Aorta (tissue), 5 donors: Measurements from ENCODE around the gene ARHGEF12. TPM values are rescaled to one million over a fixed set of nuclear protein-coding genes. Genes with fewer than 3 reads are reported as not detected.

Source experiments
- ATAC-seq: fragments of 200-7000 bp; cut with Tn5 transposase; one replicate; pipeline ENCODE4 v1.9.1; 2022; ENCODE audit warnings: moderate library complexity; ENCODE audit not compliant: low FRiP score
- DNase-seq, 2 donors: peaks; one replicate each; pipeline ENCODE4 v3.0.0-alpha.2; 2020
- H3K27ac ChIP-seq, 2 donors: one replicate each; pipeline ENCODE4 v1.5.1; 2013; ENCODE audit warnings: low read length in 2 of 2, mild to moderate bottlenecking in 2 of 2, moderate library complexity in 2 of 2, control low read depth in 1 of 2, inconsistent platforms in 1 of 2, low read depth in 1 of 2
- H3K27me3 ChIP-seq, 2 donors: one replicate each; pipeline ENCODE4 v1.6.1; 2013; ENCODE audit warnings: control low read depth in 1 of 2, low read length in 1 of 2, mild to moderate bottlenecking in 1 of 2, moderate library complexity in 1 of 2; ENCODE audit not compliant: insufficient read depth in 2 of 2, control insufficient read depth in 1 of 2
- H3K36me3 ChIP-seq, 2 donors: one replicate each; pipeline ENCODE4 v1.6.1; 2013; ENCODE audit warnings: control low read depth in 1 of 2, low read length in 1 of 2, mild to moderate bottlenecking in 1 of 2; ENCODE audit not compliant: insufficient read depth in 2 of 2, control insufficient read depth in 1 of 2
- H3K4me1 ChIP-seq, 2 donors: one replicate each; pipeline ENCODE4 v1.6.1; 2013; ENCODE audit warnings: low read length in 2 of 2, control low read depth in 1 of 2, mild to moderate bottlenecking in 1 of 2, moderate library complexity in 1 of 2; ENCODE audit not compliant: insufficient read depth in 2 of 2, control insufficient read depth in 1 of 2
- H3K4me3 ChIP-seq, 2 donors: one replicate each; pipeline ENCODE4 v1.5.1; 2013; ENCODE audit warnings: low read length in 2 of 2, control low read depth in 1 of 2, mild to moderate bottlenecking in 1 of 2
- H3K9me3 ChIP-seq: one replicate; pipeline ENCODE4 v1.6.1; 2013; ENCODE audit warnings: mild to moderate bottlenecking, low read length; ENCODE audit not compliant: control insufficient read depth
- WGBS, 2 donors: extraction: QIAGEN DNeasy Blood & Tissue Kit; methylation state at CpG; one replicate each; pipeline ENCODE4 v1.1.7; 2013; 5-methylcytosine and 5-hydroxymethylcytosine counted together
- intact Hi-C, 2 donors: fragments of 100-400 bp; cut with DNase I; formaldehyde crosslinking; loops; one replicate each; pipeline versions ENCODE4 v1.14.2 to v1.15.0; 2022
- polyA plus RNA-seq, 2 donors: library from polyadenylated mRNA; stranded (reverse); fragments of 200-250 nt; gene quantifications; one replicate each; pipeline ENCODE4 v1.2.3, GENCODE V29; 2013
- total RNA-seq, 2 donors: library from RNA; stranded (reverse); fragmentation: NEBNext Ultra II Directional; extraction: Animal tissue kit (Norgen Biotek cat#: 25700); gene quantifications; one replicate each; pipeline ENCODE4 v1.2.1, GENCODE V29; 2021
- donor health status: healthy with polysubstance abuse.
- donor health status: Bipolar disorder and iron deficiency.
- donor health status: DM: no; HTN: no; CAD: no.
- donor health status: DM: no; HTN: no; CAD: no.
- donor health status: DM: yes; HTN: yes; CAD: no.

ARHGEF12 gene
- total and polyA plus RNA-seq, 4 donors = 21.7 to 143 (median 75.8) TPM

DNA sequence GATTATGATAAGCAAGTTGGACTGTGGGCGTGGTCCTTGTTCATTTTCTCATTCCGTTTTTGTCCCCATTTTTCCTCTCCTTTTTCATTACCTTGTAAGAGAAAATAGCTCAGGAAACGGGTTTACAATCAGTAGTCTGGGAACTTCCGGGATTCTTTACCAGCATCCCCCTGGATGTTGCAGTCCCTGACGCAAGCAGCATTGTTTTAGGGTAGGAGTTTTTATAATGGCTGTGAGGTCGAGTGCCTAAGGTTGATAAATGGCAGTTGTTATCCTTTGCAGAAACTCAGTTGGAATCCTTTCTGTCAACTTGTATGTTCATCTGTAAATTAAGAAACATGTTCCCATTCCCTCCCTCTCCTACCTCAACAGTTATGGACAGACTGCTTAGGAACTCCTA is 68.3 kb downstream of the ARHGEF12 start:
- Histone ChIP-seq H3K27me3 (no peaks in the 10 kb centered on the region), H3K36me3 (no peaks in the 10 kb centered on the region), H3K27ac (no peak overlapping the region), H3K4me3 (no peak overlapping the region), H3K4me1 (no peaks in the 10 kb centered on the region), H3K9me3 (no peaks in the 10 kb centered on the region)
- WGBS, 2 donors = 66 to 75% methylated on average over 6 of the region's 6 CpGs
- DNase-seq (no peak), ATAC-seq (no peak)
- intact Hi-C loops = no loop called here

DNA sequence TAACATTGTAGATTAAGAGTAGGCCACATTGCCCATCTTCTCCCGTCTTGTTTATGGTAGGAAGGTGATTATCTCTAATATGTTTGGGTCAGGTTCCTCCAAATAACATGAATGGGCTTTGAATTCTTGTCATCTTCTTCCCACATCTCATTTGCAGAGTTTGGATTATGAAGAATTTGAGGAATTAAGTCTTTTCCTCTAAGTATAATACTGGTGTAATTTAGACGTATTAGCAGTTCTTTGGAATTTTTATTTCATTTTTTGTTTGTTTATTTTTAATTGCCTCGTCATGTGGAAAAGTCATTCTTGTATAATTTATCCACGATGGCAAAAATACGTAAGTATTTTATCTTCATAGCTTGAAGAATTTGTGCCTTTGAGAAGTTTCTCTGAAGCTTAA is 73.4 kb downstream of the ARHGEF12 start:
- no peaks in the 10 kb centered on the region for H3K36me3 ChIP-seq
- ATAC-seq = no peak
- H3K9me3 ChIP-seq = no peaks in the 10 kb centered on the region
- peaks cover 0 to 1% of the 10 kb centered on the region in 2 donors for H3K4me1 ChIP-seq
- H3K27me3 ChIP-seq = no peaks in the 10 kb centered on the region
- intact Hi-C loops = no loop called here
- no peak overlapping the region for H3K4me3 ChIP-seq
- no peak overlapping the region for H3K27ac ChIP-seq
- DNase-seq = no peak
- 79 to 81% methylated on average over 5 of the region's 5 CpGs for WGBS, 2 donors

- no peak for DNase-seq
- 46 to 50% methylated on average over 8 of the region's 8 CpGs for WGBS, 2 donors
- H3K9me3 ChIP-seq = no peaks in the 10 kb centered on the region
- H3K36me3 ChIP-seq = no peaks in the 10 kb centered on the region
- no peaks in the 10 kb centered on the region for H3K27me3 ChIP-seq
- H3K4me1 ChIP-seq = peaks cover 0 to 1% of the 10 kb centered on the region in 2 donors
- intact Hi-C loops = no loop called here
- H3K27ac ChIP-seq = no peak overlapping the region
- no peak overlapping the region for H3K4me3 ChIP-seq
- ATAC-seq = no peak
These were observed 74.6 kb downstream of the ARHGEF12 start for GRCh38 chr11:120410622-120411380.

DNA sequence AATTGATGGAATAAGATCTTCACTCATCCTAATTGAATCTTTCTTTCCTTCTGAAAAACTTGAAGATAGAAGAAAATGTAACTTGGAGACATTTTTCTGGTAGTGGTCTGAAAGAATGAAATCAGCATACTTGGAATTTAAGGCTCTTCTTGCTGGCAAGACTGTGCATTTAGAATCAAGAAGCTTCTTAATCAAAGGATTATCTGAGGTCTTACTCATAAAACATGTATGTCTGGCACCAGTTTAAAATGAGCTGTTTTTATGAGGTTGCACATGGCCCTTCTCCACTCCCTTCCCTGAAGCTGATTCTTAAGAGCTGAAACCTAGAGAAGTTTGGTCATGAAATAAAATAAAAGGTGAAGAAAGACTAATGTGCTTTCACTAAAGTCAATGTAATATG is 77.3 kb downstream of the ARHGEF12 start:
- H3K4me1 ChIP-seq = peaks cover 0 to 1% of the 10 kb centered on the region in 2 donors
- H3K27ac ChIP-seq = no peak overlapping the region
- intact Hi-C loops = no loop called here
- H3K27me3 ChIP-seq = no peaks in the 10 kb centered on the region
- H3K4me3 ChIP-seq = no peak overlapping the region
- ATAC-seq = no peak
- H3K36me3 ChIP-seq = no peaks in the 10 kb centered on the region
- DNase-seq = no peak
- H3K9me3 ChIP-seq = no peaks in the 10 kb centered on the region

- Histone ChIP-seq H3K4me3 (no peak overlapping the region), H3K9me3 (no peaks in the 10 kb centered on the region), H3K27me3 (no peaks in the 10 kb centered on the region), H3K36me3 (no peaks in the 10 kb centered on the region), H3K4me1 (no peaks in the 10 kb centered on the region), H3K27ac (no peak overlapping the region)
- intact Hi-C loops = no loop called here
- no peak for ATAC-seq
- DNase-seq = no peak
- WGBS, 2 donors = 96 to 97% methylated on average over 4 of the region's 4 CpGs
These were observed 84.4 kb downstream of the ARHGEF12 start for GRCh38 chr11:120420572-120420971.

GRCh38 chr11:120424185-120424969 is 88.2 kb downstream of the ARHGEF12 start:
- ATAC-seq (no peak), DNase-seq (no peak)
- Histone ChIP-seq H3K27me3 (no peaks in the 10 kb centered on the region), H3K4me3 (no peak overlapping the region), H3K36me3 (no peaks in the 10 kb centered on the region), H3K27ac (no peak overlapping the region), H3K4me1 (no peaks in the 10 kb centered on the region), H3K9me3 (no peaks in the 10 kb centered on the region)
- intact Hi-C loops = no loop called here
- 86 to 87% methylated on average over 3 of the region's 3 CpGs for whole genome bisulfite sequencing, 2 donors

- intact Hi-C loops = loop anchor here in 1 of 2 donors (5.0 kb wide), 1 partner anchor 243 kb away; no protein-coding TSS in a partner anchor
- Histone ChIP-seq H3K27me3 (no peaks in the 10 kb centered on the region), H3K4me3 (no peak overlapping the region), H3K27ac (no peak overlapping the region), H3K9me3 (no peaks in the 10 kb centered on the region), H3K36me3 (no peaks in the 10 kb centered on the region), H3K4me1 (no peaks in the 10 kb centered on the region)
- DNase-seq = no peak
- 66 to 73% methylated on average over 3 of the region's 3 CpGs for WGBS, 2 donors
- ATAC-seq = no peak
These were observed 88.7 kb downstream of the ARHGEF12 start for GRCh38 chr11:120424970-120425332.

DNA sequence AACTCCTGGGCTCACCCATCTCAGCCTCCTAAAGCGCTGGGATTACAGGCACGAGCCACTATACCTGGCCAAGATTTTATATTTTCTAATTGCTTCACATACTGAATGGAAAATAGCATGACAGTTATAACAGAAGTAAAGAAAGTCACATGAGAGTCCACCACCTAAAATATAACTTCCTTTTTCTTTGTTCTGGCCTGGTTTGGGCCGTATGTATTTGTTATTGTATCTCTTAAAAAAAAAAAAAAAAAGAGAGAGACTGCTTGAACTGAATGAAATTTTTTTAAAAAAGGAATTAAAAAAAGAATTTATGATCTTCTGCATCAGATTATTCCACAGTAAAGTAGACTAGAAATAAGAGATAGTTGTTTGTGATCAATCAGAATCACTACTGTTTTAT is 89.3 kb downstream of the ARHGEF12 start:
- ATAC-seq = no peak
- intact Hi-C loops = loop anchor here in 1 of 2 donors (5.0 kb wide), 1 partner anchor 243 kb away; no protein-coding TSS in a partner anchor
- no peaks in the 10 kb centered on the region for H3K36me3 ChIP-seq
- H3K4me1 ChIP-seq = no peaks in the 10 kb centered on the region
- no peak overlapping the region for H3K4me3 ChIP-seq
- no peak for DNase-seq
- H3K27me3 ChIP-seq = no peaks in the 10 kb centered on the region
- WGBS, 2 donors = 66 to 68% methylated on average over 3 of the region's 3 CpGs
- no peak overlapping the region for H3K27ac ChIP-seq
- H3K9me3 ChIP-seq = no peaks in the 10 kb centered on the region

GRCh38 chr11:120430146-120430545 is 93.9 kb downstream of the ARHGEF12 start:
- ATAC-seq (no peak), DNase-seq (no peak)
- Histone ChIP-seq H3K4me3 (no peak overlapping the region), H3K27ac (no peak overlapping the region), H3K36me3 (no peaks in the 10 kb centered on the region), H3K4me1 (peaks cover 0 to 3% of the 10 kb centered on the region in 2 donors), H3K9me3 (no peaks in the 10 kb centered on the region), H3K27me3 (no peaks in the 10 kb centered on the region)
- intact Hi-C loops = loop anchor here in 1 of 2 donors (5.0 kb wide), 1 partner anchor 93 kb away; the partner anchor contains the start of gene ARHGEF12
